Osteoblast (primary cell): Measurements from ENCODE around the gene TMEM59L. TPM values are rescaled to one million over a fixed set of nuclear protein-coding genes. Genes with fewer than 3 reads are reported as not detected.
A peak's percentile ranks its signal among the peaks of the same experiment; 100 is the strongest.

Experiments used
- DNase-seq: peaks from one replicate; pipeline ENCODE4 v3.0.0; 2011; ENCODE audit warnings: low spot score, mixed read lengths; ENCODE audit not compliant: insufficient read length; ENCODE audit errors: missing footprints
- H2AFZ ChIP-seq: 2 replicates; pipeline ENCODE4 v1.6.0; 2011; ENCODE audit warnings: mild to moderate bottlenecking, low read length
- H3K27ac ChIP-seq: 2 replicates; pipeline ENCODE4 v1.5.1; 2011; ENCODE audit warnings: mild to moderate bottlenecking, low read depth, low read length, moderate library complexity
- H3K27me3 ChIP-seq: 2 replicates; pipeline ENCODE4 v1.6.0; 2012; ENCODE audit warnings: mild to moderate bottlenecking, control low read depth, inconsistent platforms, low read length, moderate library complexity; ENCODE audit not compliant: insufficient read depth
- H3K36me3 ChIP-seq: 2 replicates; pipeline ENCODE4 v1.5.1; 2011; ENCODE audit warnings: mild to moderate bottlenecking, low read length, control low read depth, moderate library complexity; ENCODE audit not compliant: insufficient read depth
- H3K4me1 ChIP-seq: 2 replicates; pipeline ENCODE4 v1.5.1; 2011; ENCODE audit warnings: mild to moderate bottlenecking, low read length, control low read depth, moderate library complexity; ENCODE audit not compliant: insufficient read depth
- H3K4me2 ChIP-seq: 2 replicates; pipeline ENCODE4 v1.6.0; 2011; ENCODE audit warnings: mild to moderate bottlenecking, low read length; ENCODE audit not compliant: insufficient read depth
- H3K4me3 ChIP-seq: fragments of 200-600 bp; sonication (generic); 3 replicates; pipeline ENCODE4 v1.5.1; 2012; ENCODE audit warnings: mild to moderate bottlenecking, low read length, inconsistent platforms; ENCODE audit not compliant: insufficient read depth
- H3K79me2 ChIP-seq: 2 replicates; pipeline ENCODE4 v1.6.0; 2012; ENCODE audit warnings: mild to moderate bottlenecking, low read length, control low read depth, inconsistent platforms; ENCODE audit not compliant: insufficient read depth
- H3K9me3 ChIP-seq: 2 replicates; pipeline ENCODE4 v1.5.1; 2011; ENCODE audit warnings: low read depth, low read length, control low read depth
- H4K20me1 ChIP-seq: 2 replicates; pipeline ENCODE4 v1.6.0; 2012; ENCODE audit warnings: mild to moderate bottlenecking, low read length, control low read depth; ENCODE audit not compliant: insufficient read depth
- total RNA-seq: library from RNA; depleted of rRNA; stranded (reverse); fragments of >200 nt; gene quantifications from 2 replicates; pipeline ENCODE4 v1.2.3, GENCODE V29; 2012
- TF ChIP-seq, protein P1 (sequence below): IDR thresholded peaks from 2 replicates; pipeline ENCODE4 v1.5.1; 2011; ENCODE audit warnings: mild to moderate bottlenecking, low read depth, low read length, moderate library complexity; ENCODE audit errors: extremely low read depth

Gene TMEM59L
- total RNA-seq, 1 donor, result 0.36 TPM

DNA sequence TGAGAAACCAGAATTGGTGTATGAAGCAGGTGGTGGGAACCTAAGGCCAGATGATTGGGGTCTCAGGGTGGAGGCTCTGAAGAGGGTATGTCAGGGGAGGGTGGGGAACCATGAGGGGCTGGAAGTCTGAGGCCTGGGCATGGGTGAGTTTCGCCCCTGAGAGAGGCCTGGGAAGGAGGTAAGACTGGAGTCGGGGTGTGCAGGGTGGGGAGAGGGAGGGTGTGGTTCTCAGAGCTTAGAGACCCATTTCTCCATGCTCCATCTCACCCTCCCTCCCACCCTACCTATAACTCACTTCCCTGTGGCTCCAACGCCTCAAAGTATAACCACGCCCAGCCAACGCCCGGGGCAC is 23.1 kb downstream of the TMEM59L start:
- Histone ChIP-seq H3K9me3 (no peaks in the 10 kb centered on the region), H4K20me1 (peaks cover 2% of the 10 kb centered on the region), H3K79me2 (peaks cover 34% of the 10 kb centered on the region), H3K27ac (no peak overlapping the region), H3K4me2 (no peak overlapping the region), H3K4me3 (no peak overlapping the region), H3K27me3 (no peaks in the 10 kb centered on the region), H3K4me1 (peaks cover 7% of the 10 kb centered on the region), H3K36me3 (no peaks in the 10 kb centered on the region), H2AFZ (no peak overlapping the region)
- DNase-seq, result peak; percentile 29
- TF ChIP-seq, protein P1, sequence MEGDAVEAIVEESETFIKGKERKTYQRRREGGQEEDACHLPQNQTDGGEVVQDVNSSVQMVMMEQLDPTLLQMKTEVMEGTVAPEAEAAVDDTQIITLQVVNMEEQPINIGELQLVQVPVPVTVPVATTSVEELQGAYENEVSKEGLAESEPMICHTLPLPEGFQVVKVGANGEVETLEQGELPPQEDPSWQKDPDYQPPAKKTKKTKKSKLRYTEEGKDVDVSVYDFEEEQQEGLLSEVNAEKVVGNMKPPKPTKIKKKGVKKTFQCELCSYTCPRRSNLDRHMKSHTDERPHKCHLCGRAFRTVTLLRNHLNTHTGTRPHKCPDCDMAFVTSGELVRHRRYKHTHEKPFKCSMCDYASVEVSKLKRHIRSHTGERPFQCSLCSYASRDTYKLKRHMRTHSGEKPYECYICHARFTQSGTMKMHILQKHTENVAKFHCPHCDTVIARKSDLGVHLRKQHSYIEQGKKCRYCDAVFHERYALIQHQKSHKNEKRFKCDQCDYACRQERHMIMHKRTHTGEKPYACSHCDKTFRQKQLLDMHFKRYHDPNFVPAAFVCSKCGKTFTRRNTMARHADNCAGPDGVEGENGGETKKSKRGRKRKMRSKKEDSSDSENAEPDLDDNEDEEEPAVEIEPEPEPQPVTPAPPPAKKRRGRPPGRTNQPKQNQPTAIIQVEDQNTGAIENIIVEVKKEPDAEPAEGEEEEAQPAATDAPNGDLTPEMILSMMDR, result no peak

DNA sequence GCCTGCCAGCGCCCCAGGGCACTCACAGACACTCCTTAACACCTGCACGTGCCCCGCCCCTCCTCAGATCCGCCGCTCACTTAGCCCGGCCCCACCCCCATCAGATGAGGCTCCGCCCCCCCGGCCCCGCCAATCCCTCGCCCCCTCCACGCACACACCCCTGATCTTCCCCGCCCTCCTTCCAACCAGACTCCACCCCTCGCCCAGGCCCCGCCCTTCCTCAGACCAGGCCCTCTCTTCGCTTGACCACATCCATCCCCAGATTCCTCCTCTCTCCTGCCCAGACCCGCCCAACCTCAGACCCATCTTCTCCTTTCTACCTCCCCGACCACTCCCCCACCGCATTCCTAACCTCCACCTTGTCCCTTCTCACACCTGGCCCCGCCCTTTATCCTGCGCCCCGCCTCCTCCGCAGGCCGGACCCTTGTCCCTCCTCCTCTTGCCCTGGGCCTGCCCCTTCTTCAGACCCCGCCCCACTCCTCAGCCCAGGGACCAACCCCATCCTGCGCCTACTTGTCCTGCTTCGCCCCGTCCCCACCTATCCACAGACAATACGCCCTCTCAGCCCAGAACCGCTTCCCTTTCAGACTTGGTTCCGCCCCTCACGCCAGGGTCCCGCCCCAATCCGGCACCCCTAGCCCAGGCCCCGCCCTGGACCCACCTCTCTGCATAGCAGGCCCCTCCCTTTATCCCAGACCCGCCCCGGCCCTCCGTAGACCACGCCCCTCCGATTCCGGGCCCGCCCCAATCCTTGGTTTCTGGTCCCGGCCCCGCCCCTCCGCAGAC is 23.7 kb downstream of the TMEM59L start:
- TF ChIP-seq, protein P1, result no peak
- H3K36me3 ChIP-seq, result no peaks in the 10 kb centered on the region
- H3K27ac ChIP-seq, result no peak overlapping the region
- peaks cover 7% of the 10 kb centered on the region for H3K4me1 ChIP-seq
- H3K27me3 ChIP-seq, result no peaks in the 10 kb centered on the region
- H3K79me2 ChIP-seq, result peaks cover 37% of the 10 kb centered on the region
- H3K9me3 ChIP-seq, result no peaks in the 10 kb centered on the region
- peak overlapping the region; percentile 82 for H3K4me2 ChIP-seq
- H3K4me3 ChIP-seq, result peak overlapping the region; percentile 94
- H2AFZ ChIP-seq, result peak overlapping the region; percentile 90
- peaks cover 2% of the 10 kb centered on the region for H4K20me1 ChIP-seq
- peak; percentile 99 for DNase-seq

DNA sequence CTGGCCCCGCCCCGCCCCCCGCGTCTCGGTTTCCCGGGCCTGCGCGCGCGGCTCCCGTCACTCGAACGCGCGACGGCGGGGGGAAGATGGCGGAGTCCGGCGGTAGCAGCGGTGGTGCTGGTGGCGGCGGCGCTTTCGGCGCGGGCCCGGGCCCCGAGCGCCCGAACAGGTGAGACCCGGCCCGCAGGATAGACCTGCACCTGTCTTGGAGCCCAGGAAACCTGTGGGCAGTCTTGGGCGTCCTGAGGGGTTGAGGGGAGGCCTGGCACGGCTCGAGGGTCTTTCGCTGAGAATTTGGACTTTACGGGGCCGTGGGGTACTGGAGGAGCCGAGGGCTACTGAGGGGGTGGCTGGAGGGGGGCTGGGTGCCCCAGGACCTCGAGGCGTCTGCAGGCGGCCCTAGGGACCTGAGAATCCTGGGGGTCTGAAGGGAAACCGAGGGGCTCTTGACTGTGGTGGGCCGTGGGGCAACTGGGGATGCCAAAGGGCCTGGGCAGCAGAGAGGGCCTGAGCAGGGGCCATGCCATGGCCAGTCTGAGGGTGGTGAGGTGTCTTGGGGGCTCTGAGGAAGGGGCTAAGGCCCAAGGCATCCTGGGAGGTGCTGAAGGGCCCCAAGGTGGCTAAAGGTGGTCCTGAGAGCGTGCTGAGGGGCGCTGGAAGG is 24.4 kb downstream of the TMEM59L start, which contains the start of gene KLHL26:
KLHL26 (plus strand) TSS at position 60 of the 661 bp plus-strand sequence; CDS start at position 87, 27 bp downstream.
- no peaks in the 10 kb centered on the region for H3K9me3 ChIP-seq
- peaks cover 7% of the 10 kb centered on the region for H3K4me1 ChIP-seq
- H3K4me3 ChIP-seq, result peak within 1 kb of the TSS; percentile 94
- peak within 1 kb of the TSS; percentile 90 for H2AFZ ChIP-seq
- H3K79me2 ChIP-seq, result peaks cover 41% of the 10 kb centered on the region
- no peaks in the 10 kb centered on the region for H3K36me3 ChIP-seq
- peaks cover 2% of the 10 kb centered on the region for H4K20me1 ChIP-seq
- peak; percentile 34 for DNase-seq
- peak within 1 kb of the TSS; percentile 95 for H3K4me2 ChIP-seq
- no peaks in the 10 kb centered on the region for H3K27me3 ChIP-seq
- H3K27ac ChIP-seq, result peak within 1 kb of the TSS; percentile 71
- TF ChIP-seq, protein P1, result no peak
